HG03457 (cell line): ENCODE data around the gene ERMAP.
"Not testable (repeated sequence)": the region's sequence is repeated elsewhere in the genome, so short reads cannot be mapped to it uniquely, and the experiment has no call there.

ENCODE experiments used
- ATAC-seq: cut with Tn5 transposase; IDR thresholded peaks from one replicate; pipeline ENCODE4 v1.9.1; 2021; ENCODE audit warnings: moderate number of reproducible peaks; ENCODE audit not compliant: unreplicated experiment

ERMAP gene

DNA sequence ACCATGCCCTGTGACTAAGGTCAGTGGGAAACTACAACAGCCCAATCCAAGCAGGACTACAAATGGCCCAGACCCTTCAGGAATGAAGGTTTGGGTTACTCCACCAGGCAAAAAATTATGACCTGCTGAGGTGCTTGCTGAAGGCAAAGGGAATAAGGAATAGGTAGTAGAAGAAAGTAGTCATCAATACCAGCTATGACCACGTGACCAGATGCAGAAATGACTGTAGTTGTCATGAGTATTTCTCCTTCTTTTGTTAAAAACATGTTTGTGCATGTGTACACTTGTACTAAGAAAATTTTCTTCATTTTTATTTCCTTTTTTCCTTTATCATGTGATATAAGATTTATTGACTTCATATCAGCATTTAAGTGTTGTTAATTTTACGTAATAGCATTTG is 52.3 kb downstream of the ERMAP start:
- ATAC-seq = not testable (repeated sequence)

- not testable (repeated sequence) for ATAC-seq
Measured at GRCh38 chr1:42869751-42870150, 52.8 kb downstream of the ERMAP start.

DNA sequence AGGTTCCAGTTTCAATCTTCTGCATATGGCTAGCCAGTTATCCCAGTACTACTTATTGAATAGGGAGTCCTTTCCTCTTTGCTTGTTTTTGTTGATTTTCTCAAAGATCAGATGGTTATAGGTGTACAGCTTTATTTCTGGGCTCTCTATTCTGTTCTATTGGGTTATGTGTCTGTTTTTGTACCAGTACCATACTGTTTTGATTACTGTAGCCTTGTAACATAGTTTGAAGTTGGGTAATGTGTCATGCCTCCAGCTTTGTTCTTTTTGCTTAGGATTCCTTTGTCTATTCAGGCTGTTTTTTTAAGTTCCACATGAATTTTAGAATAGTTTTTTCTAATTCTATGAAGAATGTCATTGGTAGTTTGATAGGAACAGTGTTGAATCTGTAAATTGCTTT is 56.2 kb downstream of the ERMAP start:
- ATAC-seq = not testable (repeated sequence)

DNA sequence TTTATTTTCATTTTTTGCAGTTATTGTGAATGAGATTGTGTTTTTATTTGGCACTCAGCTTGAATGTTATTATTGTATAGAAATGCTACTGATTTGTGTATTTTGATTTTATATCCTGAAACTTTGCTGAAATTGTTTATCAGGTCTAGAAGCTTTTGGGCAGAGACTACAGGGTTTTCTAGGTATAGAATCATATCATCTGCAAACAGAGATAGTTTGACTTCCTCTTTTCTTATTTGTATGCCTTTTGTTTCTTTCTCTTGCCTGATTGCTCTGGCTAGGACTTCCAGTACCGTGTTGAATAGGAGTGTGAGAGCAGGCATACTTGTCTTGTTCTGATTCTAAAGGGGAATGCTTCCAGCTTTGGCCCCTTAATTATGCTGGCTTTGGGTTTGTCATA is 56.7 kb downstream of the ERMAP start:
- ATAC-seq = no peak

DNA sequence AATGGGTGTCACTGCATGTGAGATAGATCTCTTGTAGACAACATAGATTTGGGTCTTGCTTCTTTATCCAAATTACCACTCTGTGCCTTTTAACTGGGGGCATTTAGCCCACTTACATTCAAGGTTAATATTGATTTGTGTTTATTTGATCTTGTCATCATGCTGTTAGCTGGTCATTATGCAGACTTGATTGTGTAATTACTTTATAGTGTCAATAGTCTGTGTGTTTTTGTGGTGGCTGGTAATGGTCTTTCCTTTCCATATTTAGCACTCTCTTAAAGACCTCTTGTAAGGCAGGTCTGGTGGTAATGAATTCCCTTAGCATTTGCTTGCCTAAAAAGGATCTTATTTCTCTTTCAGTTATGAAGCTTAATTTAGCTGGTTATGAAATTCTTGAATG is 59.1 kb downstream of the ERMAP start:
- no peak for ATAC-seq

- no peak for ATAC-seq
Measured at GRCh38 chr1:42877380-42877779, 60.5 kb downstream of the ERMAP start.

DNA sequence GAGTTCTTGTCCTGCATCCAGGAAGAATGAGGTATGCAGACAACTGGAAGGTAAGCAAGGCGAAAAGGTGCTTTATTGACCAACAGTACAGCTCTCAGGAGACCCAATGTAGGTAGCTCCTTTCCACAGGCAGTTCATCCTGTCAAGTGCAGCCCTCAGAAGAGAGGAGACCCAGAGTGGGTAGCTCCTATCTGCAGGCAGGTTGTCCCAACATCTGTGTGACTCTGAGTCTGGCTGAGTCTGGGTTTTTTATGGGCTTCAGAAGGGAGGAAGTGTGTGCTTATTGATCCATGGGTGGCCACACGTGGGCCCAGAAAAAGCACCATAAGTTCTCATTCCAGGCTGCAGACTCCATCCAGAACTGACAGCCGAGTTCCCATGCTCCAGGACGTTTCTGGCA is 63.5 kb downstream of the ERMAP start:
- no peak for ATAC-seq

DNA sequence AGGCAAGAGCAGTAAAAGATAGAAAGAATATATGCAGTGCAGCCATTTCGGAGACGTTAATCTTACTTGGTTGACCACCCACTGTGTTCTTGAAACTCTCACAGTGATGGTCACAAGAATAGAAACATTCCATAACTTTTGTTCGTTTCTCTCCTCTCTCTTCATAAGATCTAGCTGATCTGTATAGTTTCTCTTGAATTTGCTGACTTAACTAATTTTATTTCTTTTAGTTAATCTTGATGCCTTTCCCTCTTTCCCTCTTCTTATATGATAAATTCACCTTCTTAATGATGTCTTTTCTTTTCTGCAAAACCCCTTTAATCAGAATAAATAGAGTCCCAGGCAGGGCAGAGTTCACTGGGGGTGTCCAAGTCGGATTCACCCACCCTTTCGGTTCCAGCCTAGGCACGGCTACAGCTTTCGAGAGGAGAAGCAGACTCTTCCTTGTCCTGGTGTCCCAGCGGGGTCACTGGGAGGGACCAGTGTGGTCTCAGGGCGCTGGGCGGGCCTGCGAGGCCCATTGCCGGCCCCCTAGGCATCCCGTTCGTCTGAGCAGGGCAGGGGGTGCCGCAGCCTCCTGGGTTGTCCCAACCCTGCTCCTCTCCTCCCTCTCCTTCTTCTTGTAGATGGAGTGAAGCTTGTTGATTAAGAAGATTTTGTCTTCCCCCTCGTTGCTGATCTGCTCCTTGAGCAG is 69.3 kb downstream of the ERMAP start:
- no peak for ATAC-seq

DNA sequence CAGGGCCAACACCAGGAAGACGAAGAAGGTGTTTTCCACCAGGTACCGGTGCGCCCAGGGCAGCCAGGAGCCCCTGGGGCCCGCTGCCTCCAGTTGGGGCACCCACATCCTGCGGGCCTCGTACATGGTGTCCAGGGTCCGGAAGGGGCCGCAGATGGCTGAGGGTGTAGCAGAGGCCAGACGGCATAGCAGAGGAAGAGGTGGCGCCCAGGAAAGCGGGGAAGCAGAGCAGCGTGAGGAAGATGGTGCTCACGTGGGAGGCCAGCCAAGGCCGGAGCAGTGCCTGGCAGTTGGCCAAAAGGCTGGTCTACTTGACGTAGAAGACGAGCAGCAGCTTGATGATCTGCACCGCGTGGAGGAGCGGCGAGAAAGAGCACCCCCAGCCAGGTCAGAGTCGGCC is 69.9 kb downstream of the ERMAP start:
- no peak for ATAC-seq

- ATAC-seq = no peak
Measured at GRCh38 chr1:42887366-42887765, 70.4 kb downstream of the ERMAP start.

GRCh38 chr1:42888013-42888633 is 71.2 kb downstream of the ERMAP start:
- ATAC-seq = no peak

GRCh38 chr1:42889264-42889663 is 72.3 kb downstream of the ERMAP start:
- ATAC-seq = no peak

DNA sequence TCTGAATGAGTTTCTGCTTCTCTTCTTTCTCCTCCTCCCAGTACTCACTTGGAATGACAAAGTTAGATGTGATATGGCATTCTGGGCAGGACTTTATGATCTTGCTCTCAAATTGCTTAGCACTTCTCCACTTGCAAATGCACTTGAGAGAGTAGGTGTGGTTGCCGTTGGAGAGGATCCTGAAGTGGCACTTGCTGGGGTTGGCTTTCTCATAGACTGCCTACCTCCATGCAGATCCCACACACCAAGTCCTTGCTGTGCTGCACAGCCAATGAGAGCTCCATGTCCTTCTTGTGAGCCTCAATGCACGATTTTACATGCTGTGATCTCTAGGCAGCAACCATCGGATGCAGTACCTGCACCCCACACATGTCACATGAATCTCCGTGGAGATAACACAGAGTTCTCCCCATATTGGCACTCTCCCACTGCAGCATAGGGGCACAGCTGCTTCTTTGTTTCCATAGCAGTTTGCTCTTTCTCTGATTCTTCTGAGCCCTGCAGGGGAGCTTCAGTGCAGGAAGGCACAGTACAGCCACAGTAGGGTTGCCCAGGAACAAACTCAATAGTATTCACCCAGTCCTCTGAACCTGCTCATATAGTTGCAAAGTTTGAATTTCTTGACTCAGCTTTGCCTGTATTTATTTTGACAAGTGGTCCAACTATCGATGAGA is 74.7 kb downstream of the ERMAP start:
- ATAC-seq = no peak
